H9 (cell line): ENCODE measurements around the gene MBLAC1. TPM values are rescaled to one million over a fixed set of nuclear protein-coding genes. Genes with fewer than 3 reads are reported as not detected.

ENCODE experiments used
- DNase-seq: peaks from one replicate; pipeline ENCODE4 v3.0.0-alpha.2; 2017
- H2AFZ ChIP-seq: one replicate; pipeline ENCODE4 v1.6.1; 2013; ENCODE audit warnings: mild to moderate bottlenecking, low read length, control low read depth, moderate library complexity
- H2AK5ac ChIP-seq: 2 replicates; pipeline ENCODE4 v1.6.1; 2013; ENCODE audit warnings: low read length, control low read depth, mixed read lengths; ENCODE audit not compliant: insufficient read length
- H2BK120ac ChIP-seq: one replicate; pipeline ENCODE4 v1.6.1; 2013; ENCODE audit warnings: low read depth, mild to moderate bottlenecking, low read length, control low read depth, inconsistent platforms; ENCODE audit not compliant: poor library complexity, severe bottlenecking
- H2BK12ac ChIP-seq: 2 replicates; pipeline ENCODE4 v1.6.1; 2013; ENCODE audit warnings: low read length, control low read depth, mixed read lengths, low read depth; ENCODE audit not compliant: insufficient read length
- H2BK15ac ChIP-seq: 2 replicates; pipeline ENCODE4 v1.6.1; 2013; ENCODE audit warnings: low read depth, low read length, control low read depth
- H2BK20ac ChIP-seq: one replicate; pipeline ENCODE4 v1.6.1; 2013; ENCODE audit warnings: low read depth, mild to moderate bottlenecking, low read length, control low read depth, inconsistent platforms; ENCODE audit not compliant: poor library complexity, severe bottlenecking
- H2BK5ac ChIP-seq: 2 replicates; pipeline ENCODE4 v1.6.1; 2013; ENCODE audit warnings: low read length, control low read depth, mixed read lengths; ENCODE audit not compliant: insufficient read length
- H3K14ac ChIP-seq: 2 replicates; pipeline ENCODE4 v1.6.1; 2013; ENCODE audit warnings: low read length, control low read depth; ENCODE audit not compliant: insufficient read depth
- H3K18ac ChIP-seq: 2 replicates; pipeline ENCODE4 v1.6.1; 2013; ENCODE audit warnings: low read depth, mild to moderate bottlenecking, mixed read lengths, low read length, control low read depth; ENCODE audit not compliant: insufficient read length
- H3K23ac ChIP-seq: 2 replicates; pipeline ENCODE4 v1.6.1; 2013; ENCODE audit warnings: low read length, control low read depth, mixed read lengths, low read depth; ENCODE audit not compliant: insufficient read length
- H3K23me2 ChIP-seq: 2 replicates; pipeline ENCODE4 v1.6.1; 2013; ENCODE audit warnings: low read depth, mild to moderate bottlenecking, mixed read lengths, low read length, control low read depth; ENCODE audit not compliant: insufficient read length, poor library complexity, severe bottlenecking
- H3K27ac ChIP-seq: 2 replicates; pipeline ENCODE4 v1.5.1; 2013; ENCODE audit warnings: low read length, control low read depth, mixed read lengths, low read depth; ENCODE audit not compliant: insufficient read length
- H3K27me3 ChIP-seq: 2 replicates; pipeline ENCODE4 v1.6.1; 2013; ENCODE audit warnings: low read length, control low read depth, inconsistent platforms; ENCODE audit not compliant: insufficient read depth
- H3K4ac ChIP-seq: 2 replicates; pipeline ENCODE4 v1.6.1; 2013; ENCODE audit warnings: low read depth, mild to moderate bottlenecking, control low read depth, inconsistent platforms, low read length, moderate library complexity
- H3K4me1 ChIP-seq: 2 replicates; pipeline ENCODE4 v1.6.1; 2013; ENCODE audit warnings: low read length, control low read depth, inconsistent platforms; ENCODE audit not compliant: insufficient read depth
- H3K4me2 ChIP-seq: 2 replicates; pipeline ENCODE4 v1.6.1; 2013; ENCODE audit warnings: low read length, control low read depth, mixed read lengths; ENCODE audit not compliant: insufficient read length, insufficient read depth
- H3K56ac ChIP-seq: 2 replicates; pipeline ENCODE4 v1.6.1; 2013; ENCODE audit warnings: low read depth, mild to moderate bottlenecking, mixed read lengths, low read length, control low read depth; ENCODE audit not compliant: insufficient read length
- H3K79me1 ChIP-seq: 2 replicates; pipeline ENCODE4 v1.6.1; 2013; ENCODE audit warnings: low read depth, mild to moderate bottlenecking, moderate library complexity, low read length, control low read depth, inconsistent platforms; ENCODE audit not compliant: insufficient read depth, poor library complexity, severe bottlenecking
- H3K79me2 ChIP-seq: 2 replicates; pipeline ENCODE4 v1.6.1; 2013; ENCODE audit warnings: low read length, control low read depth, inconsistent platforms; ENCODE audit not compliant: insufficient read depth
- H3K9ac ChIP-seq: 2 replicates; pipeline ENCODE4 v1.6.1; 2013; ENCODE audit warnings: low read length, control low read depth, mixed read lengths; ENCODE audit not compliant: insufficient read length; ENCODE audit errors: extremely low read depth
- H3K9me3 ChIP-seq: one replicate; pipeline ENCODE4 v1.6.1; 2013; ENCODE audit warnings: low read depth, low read length, inconsistent platforms; ENCODE audit not compliant: control insufficient read depth
- H3T11ph ChIP-seq: one replicate; pipeline ENCODE4 v1.6.1; 2013; ENCODE audit warnings: mild to moderate bottlenecking, low read length, control low read depth, inconsistent platforms
- H4K20me1 ChIP-seq: one replicate; pipeline ENCODE4 v1.6.1; 2013; ENCODE audit not compliant: control insufficient read depth, insufficient read length, insufficient read depth
- H4K5ac ChIP-seq: 2 replicates; pipeline ENCODE4 v1.6.1; 2013; ENCODE audit warnings: low read depth, mild to moderate bottlenecking, mixed read lengths, low read length, control low read depth; ENCODE audit not compliant: insufficient read length
- H4K8ac ChIP-seq: replicated peaks from 2 replicates; pipeline ENCODE4 v1.6.1; 2013; ENCODE audit warnings: low read length, control low read depth, mixed read lengths, low read depth; ENCODE audit not compliant: insufficient read length
- H4K91ac ChIP-seq: 2 replicates; pipeline ENCODE4 v1.6.1; 2013; ENCODE audit warnings: low read depth, mild to moderate bottlenecking, moderate library complexity, mixed read lengths, low read length, control low read depth; ENCODE audit not compliant: insufficient read length
- H3K27ac Mint-ChIP-seq, 3 experiments: 2 replicates in 2 of 3; 3 replicates in 1 of 3; pipeline ENCODE4 v1.8.0; 2020 to 2021; ENCODE audit warnings: mixed read lengths in 3 of 3, mild to moderate bottlenecking in 1 of 3, moderate library complexity in 1 of 3
- H3K27me3 Mint-ChIP-seq: 2 replicates; pipeline ENCODE4 v1.8.0; 2021; ENCODE audit warnings: low read depth, mild to moderate bottlenecking, moderate library complexity, mixed read lengths
- H3K36me3 Mint-ChIP-seq, 3 experiments: 2 replicates in 2 of 3; 3 replicates in 1 of 3; pipeline ENCODE4 v1.8.0; 2020 to 2021; ENCODE audit warnings: low read depth in 3 of 3, mixed read lengths in 3 of 3; ENCODE audit not compliant: insufficient read depth in 1 of 3
- H3K4me1 Mint-ChIP-seq, 2 experiments: 2 replicates each; pipeline ENCODE4 v1.8.0; 2020; ENCODE audit warnings: mixed read lengths in 2 of 2
- H3K4me3 Mint-ChIP-seq, 2 experiments: 2 replicates in 1 of 2; 3 replicates in 1 of 2; pipeline ENCODE4 v1.8.0; 2020 to 2021; ENCODE audit warnings: mild to moderate bottlenecking in 2 of 2, mixed read lengths in 2 of 2, moderate library complexity in 1 of 2
- H3K9me3 Mint-ChIP-seq, 2 experiments: 2 replicates in 1 of 2; 3 replicates in 1 of 2; pipeline ENCODE4 v1.8.0; 2020; ENCODE audit warnings: mild to moderate bottlenecking in 2 of 2, mixed read lengths in 2 of 2, moderate library complexity in 1 of 2
- WGBS: extraction: QIAGEN DNeasy Blood & Tissue Kit; methylation state at CpG from one replicate; pipeline ENCODE4 v1.1.7; 2013; ENCODE audit warnings: missing lambda C conversion rate, low lambda C conversion rate, mixed read lengths; ENCODE audit not compliant: insufficient read length; ENCODE audit errors: extremely low coverage; 5-methylcytosine and 5-hydroxymethylcytosine counted together
- total RNA-seq: library from RNA; stranded (reverse); gene quantifications from 2 replicates; pipeline ENCODE4 v1.2.1, GENCODE V29; 2021
- TF ChIP-seq, protein P1 (sequence below): fragments of 200-600 bp; sonication (generic); conservative IDR thresholded peaks from 3 replicates; pipeline ENCODE4 v1.8.0; 2021; ENCODE audit warnings: antibody characterized with exemption, mild to moderate bottlenecking

The MBLAC1 gene
- total RNA-seq, 1 experiment from 2014 or later: 1.9 TPM

DNA sequence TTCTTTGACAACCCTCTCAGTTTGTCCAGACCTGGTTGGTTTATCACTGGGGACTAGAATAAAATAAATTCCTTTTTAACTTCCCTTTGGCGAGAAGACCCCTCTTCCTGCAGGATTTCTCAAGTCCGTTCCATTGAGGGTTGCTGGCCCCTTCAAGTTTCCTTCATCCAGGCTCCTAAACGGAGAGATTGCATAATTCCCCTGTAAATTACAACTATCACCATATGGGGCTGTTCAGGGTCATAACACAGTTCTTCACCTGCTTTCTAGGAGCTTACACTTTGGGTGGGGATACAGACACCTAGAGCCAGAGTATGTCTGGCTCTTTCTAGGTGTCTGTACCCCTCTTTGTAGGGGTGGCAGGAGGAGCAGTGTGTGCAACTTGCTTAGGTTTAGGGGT lies 41.3 kb upstream of the MBLAC1 start:
- H3K18ac ChIP-seq: no peak overlapping the region
- H2BK20ac ChIP-seq: no peak overlapping the region
- no peak overlapping the region for H4K8ac ChIP-seq
- Mint-ChIP-seq H3K27ac (peak overlapping the region in 1 of 3 experiments; percentile 22; a peak in 1 of 7 replicates), H3K4me1 (peaks cover 17 to 28% of the 10 kb centered on the region in 2 experiments), H3K9me3 (peaks cover 0 to 3% of the 10 kb centered on the region in 2 experiments; a peak in 4 of 5 replicates), H3K36me3 (peaks cover 13 to 15% (median 14%) of the 10 kb centered on the region in 3 experiments), H3K27me3 (peaks cover 3% of the 10 kb centered on the region), H3K4me3 (no peak overlapping the region)
- WGBS: no CpG with 5 or more reads among the region's 3 CpGs
- no peak overlapping the region for H3K9ac ChIP-seq
- H3K4me2 ChIP-seq: no peak overlapping the region
- no peak overlapping the region for H3K23ac ChIP-seq
- H2AFZ ChIP-seq: no peak overlapping the region
- H3K9me3 ChIP-seq: no peaks in the 10 kb centered on the region
- no peak overlapping the region for H3K27ac ChIP-seq
- H3K4ac ChIP-seq: no peak overlapping the region
- H3K56ac ChIP-seq: no peak overlapping the region
- H4K20me1 ChIP-seq: no peaks in the 10 kb centered on the region
- no peak overlapping the region for H2BK120ac ChIP-seq
- H3K79me1 ChIP-seq: no peaks in the 10 kb centered on the region
- H3K79me2 ChIP-seq: peaks cover 8% of the 10 kb centered on the region; the same call in 1 of the 2 replicates
- TF ChIP-seq, protein P1, sequence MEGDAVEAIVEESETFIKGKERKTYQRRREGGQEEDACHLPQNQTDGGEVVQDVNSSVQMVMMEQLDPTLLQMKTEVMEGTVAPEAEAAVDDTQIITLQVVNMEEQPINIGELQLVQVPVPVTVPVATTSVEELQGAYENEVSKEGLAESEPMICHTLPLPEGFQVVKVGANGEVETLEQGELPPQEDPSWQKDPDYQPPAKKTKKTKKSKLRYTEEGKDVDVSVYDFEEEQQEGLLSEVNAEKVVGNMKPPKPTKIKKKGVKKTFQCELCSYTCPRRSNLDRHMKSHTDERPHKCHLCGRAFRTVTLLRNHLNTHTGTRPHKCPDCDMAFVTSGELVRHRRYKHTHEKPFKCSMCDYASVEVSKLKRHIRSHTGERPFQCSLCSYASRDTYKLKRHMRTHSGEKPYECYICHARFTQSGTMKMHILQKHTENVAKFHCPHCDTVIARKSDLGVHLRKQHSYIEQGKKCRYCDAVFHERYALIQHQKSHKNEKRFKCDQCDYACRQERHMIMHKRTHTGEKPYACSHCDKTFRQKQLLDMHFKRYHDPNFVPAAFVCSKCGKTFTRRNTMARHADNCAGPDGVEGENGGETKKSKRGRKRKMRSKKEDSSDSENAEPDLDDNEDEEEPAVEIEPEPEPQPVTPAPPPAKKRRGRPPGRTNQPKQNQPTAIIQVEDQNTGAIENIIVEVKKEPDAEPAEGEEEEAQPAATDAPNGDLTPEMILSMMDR: no peak
- peaks cover 9% of the 10 kb centered on the region for H3K23me2 ChIP-seq
- no peaks in the 10 kb centered on the region for H3K4me1 ChIP-seq
- H4K5ac ChIP-seq: no peak overlapping the region
- H2BK15ac ChIP-seq: no peak overlapping the region
- no peak overlapping the region for H3T11ph ChIP-seq
- H3K27me3 ChIP-seq: no peaks in the 10 kb centered on the region
- no peak overlapping the region for H3K14ac ChIP-seq
- no peak overlapping the region for H2AK5ac ChIP-seq
- no peak overlapping the region for H2BK5ac ChIP-seq
- no peak overlapping the region for H2BK12ac ChIP-seq
- no peak for DNase-seq
- H4K91ac ChIP-seq: no peak overlapping the region
